Bronchial epithelial cell (primary cell): ENCODE measurements around the gene LMO4. TPM values are rescaled to one million over a fixed set of nuclear protein-coding genes. Genes with fewer than 3 reads are reported as not detected.

Experiments used
- DNase-seq: peaks from one replicate; pipeline ENCODE4 v3.0.0-alpha.2; 2010; ENCODE audit warnings: low read depth
- FAIRE-seq: peaks from 2 replicates; lab custom pipeline; 2011; peaks lifted over from hg19 to GRCh38; lab: Jason Lieb, UNC
- H3K27me3 ChIP-seq: 2 replicates; pipeline ENCODE4 v1.5.1; 2011; ENCODE audit warnings: low read length; ENCODE audit not compliant: control insufficient read depth, insufficient read depth
- H3K36me3 ChIP-seq: 2 replicates; pipeline ENCODE4 v1.5.1; 2011; ENCODE audit warnings: low read length; ENCODE audit not compliant: control insufficient read depth, insufficient read depth
- H3K4me3 ChIP-seq: 2 replicates; pipeline ENCODE4 v1.5.1; 2011; ENCODE audit warnings: mild to moderate bottlenecking, low read depth, low read length, control low read depth
- total RNA-seq: library from RNA; depleted of rRNA; stranded (reverse); fragments of >200 nt; gene quantifications from 2 replicates; pipeline ENCODE4 v1.2.1, GENCODE V29; 2014
- TF ChIP-seq, protein P1 (sequence below): IDR thresholded peaks from 2 replicates; pipeline ENCODE4 v1.5.1; 2011; ENCODE audit warnings: mild to moderate bottlenecking, moderate library complexity, low read length, control low read depth, inconsistent platforms; ENCODE audit not compliant: insufficient read depth, severe bottlenecking

LMO4 gene
- total RNA-seq, 1 donor from 2014 or later, result 73.7 TPM

GRCh38 chr1:87367549-87367948, 38.9 kb downstream of the LMO4 start:
- Histone ChIP-seq H3K4me3 (no peak overlapping the region), H3K36me3 (no peaks in the 10 kb centered on the region), H3K27me3 (no peaks in the 10 kb centered on the region)
- FAIRE-seq, result no peak
- TF ChIP-seq, protein P1, sequence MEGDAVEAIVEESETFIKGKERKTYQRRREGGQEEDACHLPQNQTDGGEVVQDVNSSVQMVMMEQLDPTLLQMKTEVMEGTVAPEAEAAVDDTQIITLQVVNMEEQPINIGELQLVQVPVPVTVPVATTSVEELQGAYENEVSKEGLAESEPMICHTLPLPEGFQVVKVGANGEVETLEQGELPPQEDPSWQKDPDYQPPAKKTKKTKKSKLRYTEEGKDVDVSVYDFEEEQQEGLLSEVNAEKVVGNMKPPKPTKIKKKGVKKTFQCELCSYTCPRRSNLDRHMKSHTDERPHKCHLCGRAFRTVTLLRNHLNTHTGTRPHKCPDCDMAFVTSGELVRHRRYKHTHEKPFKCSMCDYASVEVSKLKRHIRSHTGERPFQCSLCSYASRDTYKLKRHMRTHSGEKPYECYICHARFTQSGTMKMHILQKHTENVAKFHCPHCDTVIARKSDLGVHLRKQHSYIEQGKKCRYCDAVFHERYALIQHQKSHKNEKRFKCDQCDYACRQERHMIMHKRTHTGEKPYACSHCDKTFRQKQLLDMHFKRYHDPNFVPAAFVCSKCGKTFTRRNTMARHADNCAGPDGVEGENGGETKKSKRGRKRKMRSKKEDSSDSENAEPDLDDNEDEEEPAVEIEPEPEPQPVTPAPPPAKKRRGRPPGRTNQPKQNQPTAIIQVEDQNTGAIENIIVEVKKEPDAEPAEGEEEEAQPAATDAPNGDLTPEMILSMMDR, result no peak
- DNase-seq, result no peak

DNA sequence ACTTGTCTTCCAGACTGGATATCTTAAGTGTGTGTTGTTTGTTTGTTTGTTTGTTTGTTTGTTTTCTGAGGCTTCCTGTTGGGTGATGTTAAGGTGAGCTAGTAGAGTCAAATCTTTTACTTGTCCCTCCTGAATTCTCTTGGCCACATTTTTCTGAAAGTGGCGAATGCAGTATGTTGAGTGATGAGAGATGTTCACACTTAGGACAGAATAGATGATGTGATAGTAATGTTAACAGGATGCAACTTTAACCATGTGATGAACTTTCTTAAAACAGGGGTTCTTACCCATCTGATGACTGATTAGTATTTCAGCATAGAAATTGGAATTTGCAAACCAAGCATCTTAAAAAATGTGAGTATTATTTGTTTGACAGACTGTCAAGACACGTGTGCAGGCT, 40.2 kb downstream of the LMO4 start:
- no peak overlapping the region for H3K4me3 ChIP-seq
- no peaks in the 10 kb centered on the region for H3K36me3 ChIP-seq
- FAIRE-seq (no peak), DNase-seq (peak; percentile 28)
- TF ChIP-seq, protein P1, result no peak
- H3K27me3 ChIP-seq, result no peaks in the 10 kb centered on the region

GRCh38 chr1:87369736-87370478, 41.2 kb downstream of the LMO4 start:
- Histone ChIP-seq H3K36me3 (no peaks in the 10 kb centered on the region), H3K27me3 (no peaks in the 10 kb centered on the region), H3K4me3 (no peak overlapping the region)
- FAIRE-seq, result no peak
- TF ChIP-seq, protein P1, result no peak
- no peak for DNase-seq

- no peaks in the 10 kb centered on the region for H3K27me3 ChIP-seq
- TF ChIP-seq, protein P1, result no peak
- no peak overlapping the region for H3K4me3 ChIP-seq
- H3K36me3 ChIP-seq, result no peaks in the 10 kb centered on the region
- no peak for FAIRE-seq
- DNase-seq, result peak; percentile 7
These were observed 41.9 kb downstream of the LMO4 start for GRCh38 chr1:87370544-87370943.

DNA sequence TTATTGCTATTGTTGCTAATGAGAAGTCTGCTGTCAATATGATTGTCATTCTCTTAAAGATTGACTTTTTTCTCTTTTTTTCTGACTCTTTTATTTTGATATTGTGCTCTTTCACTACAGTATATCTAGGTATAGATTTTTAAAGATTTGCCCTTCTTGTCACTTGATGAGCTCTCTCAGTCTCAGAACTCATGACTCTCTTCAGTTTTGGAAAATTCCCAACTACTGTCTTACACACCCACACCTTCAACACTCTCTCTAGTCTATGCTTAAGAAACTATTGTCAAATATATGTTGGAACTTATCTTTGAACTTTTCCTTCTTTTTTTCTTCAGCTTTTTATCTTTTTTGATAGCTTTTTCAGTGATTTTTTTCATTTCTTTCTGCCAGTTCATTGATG, 50.6 kb downstream of the LMO4 start:
- FAIRE-seq, result no peak
- H3K36me3 ChIP-seq, result no peaks in the 10 kb centered on the region
- TF ChIP-seq, protein P1, result no peak
- DNase-seq, result no peak
- H3K4me3 ChIP-seq, result no peak overlapping the region
- no peaks in the 10 kb centered on the region for H3K27me3 ChIP-seq
